ENCODE results near the gene RSBN1L. TPM values are rescaled to one million over a fixed set of nuclear protein-coding genes. Genes with fewer than 3 reads are reported as not detected.

The RSBN1L gene
- total RNA-seq, 4 donors from 2014 or later = 30.6 to 43.9 (median 36.9) TPM

- peaks cover 10 to 19% of the 10 kb centered on the region in 2 donors for H3K4me1 ChIP-seq
- WGBS, 2 donors = 75 to 83% methylated on average over 9 of the region's 9 CpGs
These were observed 38.6 kb downstream of the RSBN1L start for GRCh38 chr7:77734659-77735421.

GRCh38 chr7:77735457-77735856 lies 39.2 kb downstream of the RSBN1L start:
- peaks cover 10 to 19% of the 10 kb centered on the region in 2 donors for H3K4me1 ChIP-seq
- H3K27me3 ChIP-seq = no peaks in the 10 kb centered on the region
- no peak overlapping the region for H3K4me3 ChIP-seq (replicated peaks in 1 of 3)
- no peaks in the 10 kb centered on the region for H3K9me3 ChIP-seq
- intact Hi-C loops (cut with DNase I) = no loop called here
- H3K27ac ChIP-seq = no peak overlapping the region
- 91 to 96% methylated on average over 1 of the region's 1 CpG for WGBS, 2 donors
- H3K36me3 ChIP-seq = no peaks in the 10 kb centered on the region
- no peak for TF ChIP-seq POLR2A (IDR thresholded peaks at IDR 0.05)
- TF ChIP-seq CTCF (IDR thresholded peaks at IDR 0.05) = no peak
- no peak for DNase-seq

More at GRCh38 chr7:77734659-77735421, 38.6 kb downstream of the RSBN1L start:
- TF ChIP-seq POLR2A (IDR thresholded peaks at IDR 0.05) (no peak), CTCF (IDR thresholded peaks at IDR 0.05) (no peak)
- H3K27ac ChIP-seq = no peak overlapping the region
- intact Hi-C loops (cut with DNase I) = no loop called here
- H3K9me3 ChIP-seq = no peaks in the 10 kb centered on the region
- H3K4me3 ChIP-seq (replicated peaks in 1 of 3) = no peak overlapping the region
- DNase-seq = no peak
- no peaks in the 10 kb centered on the region for H3K27me3 ChIP-seq
- H3K36me3 ChIP-seq = no peaks in the 10 kb centered on the region

- no peak overlapping the region for H3K27ac ChIP-seq
- peaks cover 10 to 14% of the 10 kb centered on the region in 2 donors for H3K4me1 ChIP-seq
- TF ChIP-seq POLR2A (IDR thresholded peaks at IDR 0.05) = no peak
- no peak for TF ChIP-seq CTCF (IDR thresholded peaks at IDR 0.05)
- intact Hi-C loops (cut with DNase I) = no loop called here
- DNase-seq = no peak
- no peaks in the 10 kb centered on the region for H3K27me3 ChIP-seq
- no peak overlapping the region for H3K4me3 ChIP-seq (replicated peaks in 1 of 3)
- no peaks in the 10 kb centered on the region for H3K9me3 ChIP-seq
- H3K36me3 ChIP-seq = no peaks in the 10 kb centered on the region
- WGBS, 2 donors = 96 to 98% methylated on average over 5 of the region's 5 CpGs
These were observed 40.7 kb downstream of the RSBN1L start for GRCh38 chr7:77736991-77737390.

- no peak overlapping the region for H3K27ac ChIP-seq
- 83 to 89% methylated on average over 1 of the region's 1 CpG for WGBS, 2 donors
- intact Hi-C loops (cut with DNase I) = no loop called here
- H3K36me3 ChIP-seq = no peaks in the 10 kb centered on the region
- no peaks in the 10 kb centered on the region for H3K27me3 ChIP-seq
- no peak for TF ChIP-seq CTCF (IDR thresholded peaks at IDR 0.05)
- TF ChIP-seq POLR2A (IDR thresholded peaks at IDR 0.05) = no peak
- no peaks in the 10 kb centered on the region for H3K9me3 ChIP-seq
- no peak overlapping the region for H3K4me3 ChIP-seq (replicated peaks in 1 of 3)
- peaks cover 10 to 21% of the 10 kb centered on the region in 2 donors for H3K4me1 ChIP-seq
- DNase-seq = no peak
These were observed 42.1 kb downstream of the RSBN1L start for GRCh38 chr7:77738382-77738781.

GRCh38 chr7:77738871-77739270 lies 42.6 kb downstream of the RSBN1L start:
- DNase-seq = no peak
- Histone ChIP-seq H3K27ac (no peak overlapping the region), H3K4me3 (replicated peaks in 1 of 3) (no peak overlapping the region), H3K9me3 (no peaks in the 10 kb centered on the region), H3K36me3 (no peaks in the 10 kb centered on the region), H3K27me3 (no peaks in the 10 kb centered on the region), H3K4me1 (peaks cover 10 to 19% of the 10 kb centered on the region in 2 donors)
- intact Hi-C loops (cut with DNase I) = no loop called here
- WGBS, 2 donors = 90 to 95% methylated on average over 3 of the region's 3 CpGs
- TF ChIP-seq CTCF (IDR thresholded peaks at IDR 0.05) = no peak
- TF ChIP-seq POLR2A (IDR thresholded peaks at IDR 0.05) = no peak

Measured in thyroid gland (tissue), 4 donors.